Brain microvascular endothelial cell (primary cell): ENCODE data around the gene QRICH2.

Experiments used
- DNase-seq: peaks from one replicate; pipeline ENCODE4 v3.0.0-alpha.2; 2020
- H3K27ac ChIP-seq: fragments of 250-450 bp; sonication (Bioruptor Pico); 2 replicates; pipeline ENCODE4 v1.5.1; 2020; ENCODE audit warnings: mild to moderate bottlenecking, moderate library complexity
- H3K27me3 ChIP-seq: fragments of 250-450 bp; sonication (Bioruptor Pico); replicated peaks from 2 replicates; pipeline ENCODE4 v1.5.1; 2020; ENCODE audit warnings: mild to moderate bottlenecking
- H3K36me3 ChIP-seq: fragments of 250-450 bp; sonication (Bioruptor Pico); replicated peaks from 2 replicates; pipeline ENCODE4 v1.5.1; 2020; ENCODE audit warnings: mild to moderate bottlenecking
- H3K4me3 ChIP-seq: 2 replicates; pipeline ENCODE4 v1.5.1; 2011; ENCODE audit warnings: low read depth, mild to moderate bottlenecking, control low read depth, low read length, moderate library complexity
- CTCF ChIP-seq: IDR thresholded peaks from 2 replicates; pipeline ENCODE4 v1.5.1; 2011; ENCODE audit warnings: low read depth, mild to moderate bottlenecking, moderate library complexity, low read length, control low read depth, inconsistent platforms; ENCODE audit errors: missing control alignments
- in situ Hi-C: cut with HindIII; loops from 2 replicates; pipeline ENCODE4 v1.10.0; 2017; ENCODE audit warnings: low sequenced_read_pairs, low pct_ligation_motif_present

Gene QRICH2

GRCh38 chr17:76333673-76334505, 25.8 kb upstream of the QRICH2 start:
- peaks cover 22% of the 10 kb centered on the region for H3K36me3 ChIP-seq

GRCh38 chr17:76331083-76331482, 23.0 kb upstream of the QRICH2 start:
- Histone ChIP-seq H3K27ac (no peak overlapping the region), H3K36me3 (peaks cover 30% of the 10 kb centered on the region), H3K4me3 (no peak overlapping the region), H3K27me3 (no peaks in the 10 kb centered on the region)
- in situ Hi-C loops, result no loop called here
- TF ChIP-seq CTCF, result no peak
- DNase-seq, result no peak

More at GRCh38 chr17:76333673-76334505, 25.8 kb upstream of the QRICH2 start:
- DNase-seq, result no peak
- Histone ChIP-seq H3K27me3 (no peaks in the 10 kb centered on the region), H3K27ac (no peak overlapping the region), H3K4me3 (no peak overlapping the region)
- no peak for TF ChIP-seq CTCF
- in situ Hi-C loops, result no loop called here

- no peaks in the 10 kb centered on the region for H3K27me3 ChIP-seq
- no peak overlapping the region for H3K4me3 ChIP-seq
- H3K27ac ChIP-seq, result no peak overlapping the region
- in situ Hi-C loops, result no loop called here
- no peak for TF ChIP-seq CTCF
- peaks cover 30% of the 10 kb centered on the region for H3K36me3 ChIP-seq
- DNase-seq, result no peak
Observed at GRCh38 chr17:76329664-76330063, 21.6 kb upstream of the QRICH2 start.

GRCh38 chr17:76327696-76328095, 19.6 kb upstream of the QRICH2 start:
- TF ChIP-seq CTCF, result no peak
- DNase-seq, result no peak
- H3K36me3 ChIP-seq, result peaks cover 38% of the 10 kb centered on the region
- H3K27me3 ChIP-seq, result no peaks in the 10 kb centered on the region
- H3K27ac ChIP-seq, result no peak overlapping the region
- no peak overlapping the region for H3K4me3 ChIP-seq
- in situ Hi-C loops, result no loop called here

GRCh38 chr17:76326306-76326705, 18.2 kb upstream of the QRICH2 start:
- Histone ChIP-seq H3K4me3 (no peak overlapping the region), H3K36me3 (peaks cover 43% of the 10 kb centered on the region), H3K27me3 (no peaks in the 10 kb centered on the region), H3K27ac (no peak overlapping the region)
- in situ Hi-C loops, result no loop called here
- no peak for TF ChIP-seq CTCF
- DNase-seq, result no peak
